Panc1 (cell line): ENCODE data around the gene MTFP1. TPM values are rescaled to one million over a fixed set of nuclear protein-coding genes. Genes with fewer than 3 reads are reported as not detected.

Source experiments
- ATAC-seq: fragments of 200-7000 bp; cut with Tn5 transposase; 2 replicates; pipeline ENCODE4 v1.9.1; 2020; ENCODE audit warnings: mild to moderate bottlenecking, moderate library complexity
- BruUV-seq: library from RNA; stranded (reverse); fragments of 400-500 nt; replicated peaks from 2 replicates; lab custom pipeline; 2021; lab: Mats Ljungman, UMichigan
- CTCF ChIA-PET: fragments of 300-600 bp; sonication (Branson Sonifier 250); formaldehyde crosslinking; loops from one replicate; lab custom pipeline; 2022; ENCODE audit warnings: antibody characterized with exemption; lab: Charles Lee
- POLR2A ChIA-PET: fragments of 300-600 bp; sonication (Branson Sonifier 250); formaldehyde crosslinking; loops from one replicate; lab custom pipeline; 2022; ENCODE audit warnings: antibody characterized with exemption; lab: Charles Lee
- DNase-seq: peaks from one replicate; pipeline ENCODE4 v3.0.0-alpha.2; 2010; ENCODE audit warnings: low read depth, low spot score
- H3K27ac ChIP-seq: 2 replicates; pipeline ENCODE4 v1.5.1; 2011; ENCODE audit warnings: mild to moderate bottlenecking, low read length, inconsistent platforms
- H3K27me3 ChIP-seq: fragments of 200-500 bp; sonication (Bioruptor generic); 2 replicates; pipeline ENCODE4 v1.6.0; 2014; ENCODE audit warnings: low read length, inconsistent platforms; ENCODE audit not compliant: control insufficient read depth, insufficient read depth
- H3K36me3 ChIP-seq: fragments of 200-500 bp; sonication (Bioruptor generic); 2 replicates; pipeline ENCODE4 v1.5.1; 2014; ENCODE audit warnings: inconsistent platforms, mild to moderate bottlenecking, low read length, moderate library complexity; ENCODE audit not compliant: control insufficient read depth, insufficient read depth
- H3K4me1 ChIP-seq: 2 replicates; pipeline ENCODE4 v1.5.1; 2011; ENCODE audit warnings: inconsistent platforms, mild to moderate bottlenecking, low read length, moderate library complexity; ENCODE audit not compliant: control insufficient read depth, insufficient read depth
- H3K4me3 ChIP-seq, 2 experiments: 2 replicates each; pipeline ENCODE4 v1.5.1; 2011 to 2012; ENCODE audit warnings: low read depth in 2 of 2, low read length in 2 of 2, mild to moderate bottlenecking in 2 of 2, inconsistent platforms in 1 of 2, moderate library complexity in 1 of 2
- H3K9me3 ChIP-seq: fragments of 200-500 bp; sonication (Bioruptor generic); 2 replicates; pipeline ENCODE4 v1.5.1; 2014; ENCODE audit warnings: low read depth, mild to moderate bottlenecking, inconsistent platforms, low read length, moderate library complexity; ENCODE audit not compliant: control insufficient read depth, insufficient read depth
- POLR2AphosphoS5 ChIP-seq: IDR thresholded peaks from 2 replicates; pipeline ENCODE4 v1.6.1; 2012; ENCODE audit warnings: mild to moderate bottlenecking, low read depth, low read length, moderate library complexity
- SIN3A ChIP-seq: IDR thresholded peaks from 2 replicates; pipeline ENCODE4 v1.6.1; 2012; ENCODE audit warnings: low read depth, mild to moderate bottlenecking, low read length, moderate library complexity, borderline replicate concordance; ENCODE audit not compliant: insufficient read depth
- TCF7L2 ChIP-seq: IDR thresholded peaks from 2 replicates; pipeline ENCODE4 v1.6.1; 2011; ENCODE audit warnings: mild to moderate bottlenecking, low read depth, low read length, inconsistent platforms
- in situ Hi-C: cut with HindIII; loops from 2 replicates; pipeline ENCODE4 v1.10.0; 2016; ENCODE audit warnings: low sequenced_read_pairs, low pct_unique_long_range_greater_than_20kb
- intact Hi-C: fragments of 100-400 bp; cut with micrococcal nuclease; formaldehyde crosslinking; loops from one replicate; pipeline ENCODE4 v1.10.0; 2022; ENCODE audit not compliant: unreplicated experiment
- total RNA-seq: library from RNA; stranded (reverse); gene quantifications from one replicate; pipeline ENCODE4 v1.2.1, GENCODE V29; 2021; ENCODE audit not compliant: unreplicated experiment
- TF ChIP-seq, protein P1 (sequence below), 2 experiments: IDR thresholded peaks; 2 replicates each; pipeline ENCODE4 v1.6.1; 2011 to 2012; ENCODE audit warnings: low read depth in 2 of 2, control low read depth in 1 of 2, low read length in 1 of 2, mild to moderate bottlenecking in 1 of 2, moderate library complexity in 1 of 2; ENCODE audit not compliant: insufficient read depth in 1 of 2
- TF ChIP-seq, protein P2 (sequence below): fragments of 450-650 bp; IDR thresholded peaks from 2 replicates; pipeline ENCODE4 v1.5.1; 2017; ENCODE audit warnings: mild to moderate bottlenecking

MTFP1 gene
- total RNA-seq, 1 experiment from 2014 or later, result 21.5 TPM

DNA sequence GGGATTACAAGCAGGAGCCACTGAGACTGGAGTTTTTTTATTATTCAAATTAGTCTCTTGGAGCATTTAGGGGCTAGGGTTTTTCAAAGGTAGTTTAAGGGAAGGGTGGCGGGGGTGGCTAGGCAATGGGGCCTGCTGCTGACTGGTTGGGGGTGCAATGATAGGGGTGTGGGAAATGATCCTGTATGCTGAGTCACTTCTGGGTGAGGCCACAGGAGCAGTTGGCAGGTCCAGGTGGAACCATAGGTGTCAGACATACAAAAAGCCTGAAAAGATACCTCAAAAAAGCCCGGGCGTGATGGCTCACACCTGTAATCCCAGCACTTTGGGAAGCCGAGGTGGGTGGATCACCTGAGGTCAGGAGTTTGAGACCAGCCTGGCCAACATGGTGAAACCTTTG lies 13.7 kb downstream of the MTFP1 start:
- in situ Hi-C loops, result no loop called here
- TF ChIP-seq SIN3A, result no peak
- TF ChIP-seq, protein P1, sequence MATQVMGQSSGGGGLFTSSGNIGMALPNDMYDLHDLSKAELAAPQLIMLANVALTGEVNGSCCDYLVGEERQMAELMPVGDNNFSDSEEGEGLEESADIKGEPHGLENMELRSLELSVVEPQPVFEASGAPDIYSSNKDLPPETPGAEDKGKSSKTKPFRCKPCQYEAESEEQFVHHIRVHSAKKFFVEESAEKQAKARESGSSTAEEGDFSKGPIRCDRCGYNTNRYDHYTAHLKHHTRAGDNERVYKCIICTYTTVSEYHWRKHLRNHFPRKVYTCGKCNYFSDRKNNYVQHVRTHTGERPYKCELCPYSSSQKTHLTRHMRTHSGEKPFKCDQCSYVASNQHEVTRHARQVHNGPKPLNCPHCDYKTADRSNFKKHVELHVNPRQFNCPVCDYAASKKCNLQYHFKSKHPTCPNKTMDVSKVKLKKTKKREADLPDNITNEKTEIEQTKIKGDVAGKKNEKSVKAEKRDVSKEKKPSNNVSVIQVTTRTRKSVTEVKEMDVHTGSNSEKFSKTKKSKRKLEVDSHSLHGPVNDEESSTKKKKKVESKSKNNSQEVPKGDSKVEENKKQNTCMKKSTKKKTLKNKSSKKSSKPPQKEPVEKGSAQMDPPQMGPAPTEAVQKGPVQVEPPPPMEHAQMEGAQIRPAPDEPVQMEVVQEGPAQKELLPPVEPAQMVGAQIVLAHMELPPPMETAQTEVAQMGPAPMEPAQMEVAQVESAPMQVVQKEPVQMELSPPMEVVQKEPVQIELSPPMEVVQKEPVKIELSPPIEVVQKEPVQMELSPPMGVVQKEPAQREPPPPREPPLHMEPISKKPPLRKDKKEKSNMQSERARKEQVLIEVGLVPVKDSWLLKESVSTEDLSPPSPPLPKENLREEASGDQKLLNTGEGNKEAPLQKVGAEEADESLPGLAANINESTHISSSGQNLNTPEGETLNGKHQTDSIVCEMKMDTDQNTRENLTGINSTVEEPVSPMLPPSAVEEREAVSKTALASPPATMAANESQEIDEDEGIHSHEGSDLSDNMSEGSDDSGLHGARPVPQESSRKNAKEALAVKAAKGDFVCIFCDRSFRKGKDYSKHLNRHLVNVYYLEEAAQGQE (IDR thresholded peaks at IDR 0.05; ENCODE audit: insufficient read depth in 1 of 2, low read depth in 2 of 2, low read length in 1 of 2), result no peak
- TF ChIP-seq POLR2AphosphoS5, result no peak
- no peak for TF ChIP-seq TCF7L2
- TF ChIP-seq, protein P2, sequence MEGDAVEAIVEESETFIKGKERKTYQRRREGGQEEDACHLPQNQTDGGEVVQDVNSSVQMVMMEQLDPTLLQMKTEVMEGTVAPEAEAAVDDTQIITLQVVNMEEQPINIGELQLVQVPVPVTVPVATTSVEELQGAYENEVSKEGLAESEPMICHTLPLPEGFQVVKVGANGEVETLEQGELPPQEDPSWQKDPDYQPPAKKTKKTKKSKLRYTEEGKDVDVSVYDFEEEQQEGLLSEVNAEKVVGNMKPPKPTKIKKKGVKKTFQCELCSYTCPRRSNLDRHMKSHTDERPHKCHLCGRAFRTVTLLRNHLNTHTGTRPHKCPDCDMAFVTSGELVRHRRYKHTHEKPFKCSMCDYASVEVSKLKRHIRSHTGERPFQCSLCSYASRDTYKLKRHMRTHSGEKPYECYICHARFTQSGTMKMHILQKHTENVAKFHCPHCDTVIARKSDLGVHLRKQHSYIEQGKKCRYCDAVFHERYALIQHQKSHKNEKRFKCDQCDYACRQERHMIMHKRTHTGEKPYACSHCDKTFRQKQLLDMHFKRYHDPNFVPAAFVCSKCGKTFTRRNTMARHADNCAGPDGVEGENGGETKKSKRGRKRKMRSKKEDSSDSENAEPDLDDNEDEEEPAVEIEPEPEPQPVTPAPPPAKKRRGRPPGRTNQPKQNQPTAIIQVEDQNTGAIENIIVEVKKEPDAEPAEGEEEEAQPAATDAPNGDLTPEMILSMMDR, result no peak
- no peak for ATAC-seq
- ChIA-PET POLR2A (no interaction called here), CTCF (no interaction called here)
- no TSS peak for BruUV-seq
- H3K4me1 ChIP-seq, result no peaks in the 10 kb centered on the region
- peaks cover 2% of the 10 kb centered on the region; the same call in 1 of the 2 replicates for H3K36me3 ChIP-seq
- no peak for DNase-seq
- intact Hi-C loops, result no loop called here
- no peak overlapping the region for H3K4me3 ChIP-seq
- no peaks in the 10 kb centered on the region for H3K27me3 ChIP-seq
- H3K27ac ChIP-seq, result no peak overlapping the region
- no peaks in the 10 kb centered on the region for H3K9me3 ChIP-seq

DNA sequence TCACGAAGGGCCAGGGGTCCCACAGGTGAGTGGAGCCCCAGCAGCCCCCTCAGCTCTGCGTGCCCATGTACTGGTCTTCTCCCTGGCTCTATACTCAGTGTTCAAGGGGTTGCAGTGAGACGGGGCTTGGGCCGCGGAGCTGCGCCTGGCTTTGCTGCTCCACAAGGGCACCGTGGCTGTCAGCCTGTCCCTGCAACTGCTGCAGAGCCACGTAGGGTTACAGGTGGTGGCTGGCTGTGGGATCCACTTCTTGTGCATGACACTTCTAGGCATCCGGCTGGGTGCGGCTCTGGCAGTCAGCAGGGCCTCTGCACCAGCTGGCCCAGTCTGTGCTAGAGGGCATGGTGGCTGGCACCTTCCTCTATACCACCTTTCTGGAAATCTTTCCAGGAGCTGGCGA lies 14.3 kb downstream of the MTFP1 start:
- ChIA-PET CTCF (no interaction called here), POLR2A (no interaction called here)
- TF ChIP-seq, protein P1 (IDR thresholded peaks at IDR 0.05; ENCODE audit: insufficient read depth in 1 of 2, low read depth in 2 of 2, low read length in 1 of 2), result no peak
- no peak for TF ChIP-seq TCF7L2
- TF ChIP-seq POLR2AphosphoS5, result no peak
- no peak for TF ChIP-seq SIN3A
- TF ChIP-seq, protein P2, result no peak
- ATAC-seq (no peak), DNase-seq (no peak)
- H3K9me3 ChIP-seq, result no peaks in the 10 kb centered on the region
- no peaks in the 10 kb centered on the region for H3K4me1 ChIP-seq
- no TSS peak for BruUV-seq
- no peak overlapping the region for H3K4me3 ChIP-seq
- H3K27me3 ChIP-seq, result no peaks in the 10 kb centered on the region
- in situ Hi-C loops (no loop called here), intact Hi-C loops (no loop called here)
- H3K27ac ChIP-seq, result no peak overlapping the region
- peaks cover 2% of the 10 kb centered on the region; the same call in 1 of the 2 replicates for H3K36me3 ChIP-seq
